Stimulated activated CD8-positive, alpha-beta memory T cell treated with anti-CD3 and anti-CD28 coated beads, Interleukin-12 subunit alpha, Interleukin-12 subunit beta, amount 100 ng/mL, for 4 hours (primary cell): ENCODE measurements around the gene PRRX2.
A peak's percentile ranks its signal among the peaks of the same experiment; 100 is the strongest.
"Not testable (repeated sequence)": the region's sequence is repeated elsewhere in the genome, so short reads cannot be mapped to it uniquely, and the experiment has no call there.

Experiments
- DNase-seq: peaks from one replicate; pipeline ENCODE4 v3.0.0-alpha.2; 2020; ENCODE audit warnings: low read depth

The PRRX2 gene

DNA sequence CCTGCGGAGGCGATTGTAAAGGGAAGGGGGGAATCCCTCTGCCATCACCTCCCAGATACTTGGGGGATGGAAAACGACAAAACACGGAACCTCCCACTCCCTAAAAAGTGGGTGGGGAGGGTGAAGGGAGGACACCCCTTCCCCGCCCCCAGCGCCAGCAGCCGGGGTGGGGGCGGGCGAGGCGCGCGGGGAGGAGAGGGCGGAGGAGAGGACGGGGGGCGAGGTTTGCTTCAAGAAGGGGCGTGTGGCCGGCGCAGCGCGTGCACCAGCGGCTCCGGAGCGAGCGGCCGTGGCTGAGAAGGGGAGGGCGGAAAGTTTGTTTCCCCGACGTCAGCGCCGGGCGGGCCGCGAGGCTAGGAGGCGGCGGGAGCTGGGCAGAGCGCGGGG is at the start of gene PRRX2:
TSS of gene PRRX2 (plus strand) at position 259 of the 387 bp plus-strand sequence. CDS start 221 bp downstream, outside the sequence.
- DNase-seq: peak; percentile 10

DNA sequence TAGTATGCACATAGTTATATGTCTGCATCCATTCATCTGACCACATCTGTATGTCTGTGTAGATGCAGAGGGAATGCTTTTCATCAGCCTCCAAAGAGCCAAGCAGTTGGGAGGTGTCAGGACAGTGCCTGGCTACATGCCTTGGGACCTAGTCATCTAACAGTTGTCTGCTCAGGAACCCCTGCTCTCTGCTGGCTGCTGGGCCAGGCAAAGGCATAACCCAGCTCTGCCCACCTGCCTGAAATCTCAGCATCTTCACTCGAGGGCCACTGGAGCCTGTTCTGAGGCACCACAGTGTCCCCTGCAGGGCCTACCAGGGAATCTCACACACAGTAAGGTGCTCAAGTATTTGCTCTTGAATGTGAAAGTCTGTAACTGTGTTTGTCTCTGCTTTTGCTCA is 48.3 kb upstream of the PRRX2 start:
- no peak for DNase-seq

DNA sequence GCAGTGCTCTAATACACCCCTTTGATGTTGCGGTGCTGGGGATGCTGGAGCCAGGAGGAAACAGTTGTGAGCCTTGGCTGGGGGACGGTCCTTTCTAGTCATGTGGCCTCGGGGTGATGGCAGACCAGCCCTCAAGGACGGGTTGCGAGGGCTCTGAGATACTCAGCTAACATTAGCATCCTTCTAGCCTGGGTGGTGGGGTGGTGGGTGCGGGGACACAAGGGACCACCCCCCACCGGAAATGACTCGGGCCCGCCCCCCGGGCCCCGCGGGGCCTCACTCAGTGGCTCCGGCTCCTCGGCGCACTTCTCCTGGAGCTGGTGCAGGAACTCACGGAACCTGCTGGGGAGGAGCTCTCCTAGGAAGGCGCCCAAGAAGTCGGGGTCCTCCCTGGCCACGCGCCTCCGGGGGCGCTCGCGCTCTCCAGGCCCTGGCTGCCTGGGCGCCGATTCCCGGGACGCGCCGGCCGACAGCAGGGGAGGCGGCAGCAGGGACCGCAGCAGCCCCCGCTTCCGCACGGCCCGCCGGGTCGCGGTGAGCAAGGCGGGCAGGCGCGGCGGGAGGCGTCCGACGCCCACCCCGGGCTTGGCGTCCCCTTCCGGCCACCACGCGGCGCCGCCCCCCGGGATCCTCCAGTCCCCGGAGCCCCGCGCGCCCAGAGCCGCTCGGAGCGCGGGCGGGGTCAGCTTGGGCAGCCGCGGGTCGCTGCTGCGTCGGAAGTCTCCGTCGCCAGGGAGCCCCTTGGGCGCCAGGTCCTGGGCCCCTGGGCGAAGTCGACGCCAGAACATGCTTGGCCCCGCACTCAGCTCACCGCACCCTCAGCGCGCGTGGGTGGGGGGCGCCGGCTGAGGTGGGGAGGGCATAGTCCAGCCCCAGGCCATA is 45.4 kb upstream of the PRRX2 start:
- no peak for DNase-seq

DNA sequence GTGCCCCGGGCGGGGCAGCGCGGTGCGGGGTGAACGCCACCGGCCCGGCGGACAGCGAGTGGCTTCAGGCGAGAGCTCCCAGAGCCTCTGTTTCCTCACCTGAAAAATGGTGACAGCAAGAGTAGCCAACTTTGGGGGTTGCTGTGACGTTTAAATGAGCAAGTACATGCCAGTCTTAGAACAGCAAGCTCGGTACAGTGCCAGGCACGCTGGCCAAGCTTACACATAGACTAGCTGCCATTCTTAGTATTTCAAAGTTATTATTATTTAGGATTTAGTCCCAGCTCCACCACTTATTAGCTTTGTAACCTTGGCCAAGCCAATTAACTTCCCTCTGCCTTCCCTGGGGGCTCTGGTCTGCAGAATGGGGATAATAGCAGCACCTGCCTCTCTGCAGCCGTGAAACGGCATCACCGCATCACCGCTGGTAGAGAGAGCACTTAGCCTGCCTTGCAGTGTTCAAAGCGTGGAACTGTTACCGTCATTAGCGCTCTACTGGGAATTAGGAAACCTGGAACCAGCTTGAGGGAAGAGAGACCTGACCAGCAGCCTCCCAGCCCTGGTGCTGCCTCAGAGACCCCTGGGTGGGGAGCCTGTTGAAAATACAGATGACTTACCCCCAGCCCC is 44.7 kb upstream of the PRRX2 start, which contains the start of gene C9orf50:
TSS of gene C9orf50 (minus strand) at position 433 of the 627 bp plus-strand sequence. CDS start 527 bp downstream, outside the sequence.
- DNase-seq: no peak

DNA sequence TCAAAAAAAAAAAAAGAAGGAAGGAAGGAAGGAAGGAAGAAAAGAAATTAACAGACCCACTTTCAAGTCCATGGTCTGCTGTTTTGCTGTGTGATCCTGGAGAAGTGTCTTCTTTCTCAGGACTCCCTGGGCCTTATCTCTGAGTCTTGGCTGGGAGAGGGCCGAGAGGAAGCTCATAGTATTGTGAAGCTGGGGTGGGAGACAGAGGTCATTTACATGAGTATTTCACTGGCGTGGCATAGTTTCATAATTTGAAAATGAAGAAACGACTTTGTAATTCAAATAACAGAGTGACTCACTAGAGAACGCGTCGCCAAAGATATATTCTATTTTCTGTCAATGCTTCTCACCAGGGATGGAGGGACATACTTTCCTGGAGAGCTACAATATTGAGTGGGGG is 42.1 kb upstream of the PRRX2 start:
- DNase-seq: no peak

DNA sequence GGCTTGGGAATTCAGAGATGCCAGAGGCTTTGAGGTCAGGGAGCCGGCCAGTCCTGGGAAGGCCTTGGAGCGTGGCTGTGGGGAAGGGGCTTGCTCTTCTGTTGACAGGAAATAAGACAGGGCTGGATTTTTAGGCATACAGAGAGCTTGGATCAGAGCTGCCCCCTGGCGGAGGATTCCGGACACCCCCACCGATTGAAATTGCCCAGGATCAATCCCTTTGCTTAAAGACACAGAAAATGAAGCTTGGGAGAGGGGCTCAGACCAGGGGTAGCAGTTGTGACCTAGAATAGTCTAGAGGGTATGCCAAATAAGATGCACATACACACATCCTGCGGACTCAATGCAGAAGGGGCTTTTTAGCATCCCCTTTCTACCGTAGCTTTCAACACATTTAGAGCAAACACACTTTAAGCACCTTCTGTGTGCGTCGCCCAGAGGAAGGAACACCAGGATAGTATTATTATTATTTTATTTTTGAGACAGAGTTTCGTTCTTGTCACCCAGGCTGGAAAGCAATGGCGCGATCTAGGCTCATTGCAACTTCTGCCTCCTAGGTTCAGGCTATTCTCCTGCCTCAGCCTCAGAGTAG is 41.2 kb upstream of the PRRX2 start:
- DNase-seq: peak; percentile 39

DNA sequence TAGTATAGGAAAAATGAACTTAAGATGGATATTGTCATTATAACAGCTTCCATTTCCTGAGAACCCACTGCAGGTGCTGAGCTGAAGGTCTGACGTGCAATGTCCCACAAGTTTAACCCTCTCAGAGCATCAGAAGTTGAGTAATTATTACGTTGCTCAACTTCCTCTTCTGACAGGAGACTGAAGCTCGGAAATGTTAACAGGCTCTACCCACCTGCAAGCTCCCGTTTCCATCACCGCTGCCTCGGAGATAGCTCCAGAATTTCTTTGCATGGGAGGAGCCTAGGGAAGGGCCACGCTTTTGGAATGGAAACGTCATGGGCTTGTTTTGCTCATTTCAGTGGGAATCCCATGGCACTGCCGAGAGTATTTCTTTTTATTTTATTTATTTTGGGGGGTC is 40.5 kb upstream of the PRRX2 start:
- DNase-seq: no peak

DNA sequence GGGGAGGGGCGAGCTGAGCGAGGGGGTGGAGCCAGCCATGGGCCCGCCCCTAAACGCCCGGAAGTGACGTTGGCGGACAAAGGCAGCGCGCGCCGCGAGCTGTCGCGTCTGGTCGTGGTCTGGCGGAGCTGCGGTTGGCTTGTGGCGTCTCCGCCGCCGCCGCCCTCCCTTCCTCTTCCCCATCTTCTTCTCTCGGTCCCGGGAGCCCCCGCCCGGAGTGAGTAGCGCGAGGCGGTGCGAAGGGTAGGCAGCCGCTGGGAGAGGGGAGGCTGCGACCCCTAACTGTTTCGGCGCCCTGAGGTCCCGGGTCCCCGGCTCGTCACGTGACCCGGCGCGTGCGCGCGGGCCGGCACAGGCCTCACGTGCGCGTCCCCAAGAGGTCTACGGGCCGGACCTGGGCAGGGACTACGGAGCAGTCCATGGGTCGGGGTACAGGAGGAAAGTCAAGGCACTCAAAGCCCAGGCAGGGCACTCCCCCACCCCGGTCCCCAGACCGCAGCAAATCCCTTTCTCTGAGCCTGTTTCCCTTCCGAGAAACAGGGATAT is 39.3 kb upstream of the PRRX2 start, which contains the start of gene NTMT1:
TSS of gene NTMT1 (plus strand) at position 85 of the 546 bp plus-strand sequence. CDS start 6,541 bp downstream, outside the sequence.
- DNase-seq: peak; percentile 83

DNA sequence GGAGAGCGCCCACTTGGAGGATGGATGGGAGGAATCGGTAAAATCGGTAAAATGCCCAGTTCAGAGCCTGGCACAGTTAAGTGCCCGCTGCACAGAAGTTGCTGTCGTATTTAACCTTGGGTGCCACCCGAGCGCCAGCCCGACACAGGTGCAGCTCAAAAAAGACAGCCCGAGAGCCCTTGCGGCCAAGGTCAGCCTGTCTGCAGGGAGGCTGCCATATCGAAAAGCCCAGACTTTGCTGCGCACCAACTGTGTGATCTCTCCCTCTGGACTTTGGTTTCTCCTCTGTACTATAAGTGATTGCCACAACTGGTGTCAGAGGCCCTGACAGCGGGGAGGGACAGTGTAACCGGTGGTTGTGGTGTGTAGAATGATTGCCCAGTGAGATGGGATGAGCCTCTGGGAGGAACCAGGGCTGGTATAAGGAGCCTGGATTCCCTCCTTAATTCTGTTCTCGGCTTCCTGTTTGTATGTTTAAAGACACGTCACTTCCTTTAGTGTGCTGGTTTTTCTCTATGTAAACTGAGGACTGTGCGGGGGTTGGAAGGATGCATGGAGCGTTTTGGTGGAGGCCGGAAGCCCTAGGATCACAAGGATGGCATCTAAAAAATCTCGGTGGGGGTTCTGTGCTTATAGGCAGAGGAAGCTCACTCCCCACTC is 38.7 kb upstream of the PRRX2 start:
- no peak for DNase-seq

DNA sequence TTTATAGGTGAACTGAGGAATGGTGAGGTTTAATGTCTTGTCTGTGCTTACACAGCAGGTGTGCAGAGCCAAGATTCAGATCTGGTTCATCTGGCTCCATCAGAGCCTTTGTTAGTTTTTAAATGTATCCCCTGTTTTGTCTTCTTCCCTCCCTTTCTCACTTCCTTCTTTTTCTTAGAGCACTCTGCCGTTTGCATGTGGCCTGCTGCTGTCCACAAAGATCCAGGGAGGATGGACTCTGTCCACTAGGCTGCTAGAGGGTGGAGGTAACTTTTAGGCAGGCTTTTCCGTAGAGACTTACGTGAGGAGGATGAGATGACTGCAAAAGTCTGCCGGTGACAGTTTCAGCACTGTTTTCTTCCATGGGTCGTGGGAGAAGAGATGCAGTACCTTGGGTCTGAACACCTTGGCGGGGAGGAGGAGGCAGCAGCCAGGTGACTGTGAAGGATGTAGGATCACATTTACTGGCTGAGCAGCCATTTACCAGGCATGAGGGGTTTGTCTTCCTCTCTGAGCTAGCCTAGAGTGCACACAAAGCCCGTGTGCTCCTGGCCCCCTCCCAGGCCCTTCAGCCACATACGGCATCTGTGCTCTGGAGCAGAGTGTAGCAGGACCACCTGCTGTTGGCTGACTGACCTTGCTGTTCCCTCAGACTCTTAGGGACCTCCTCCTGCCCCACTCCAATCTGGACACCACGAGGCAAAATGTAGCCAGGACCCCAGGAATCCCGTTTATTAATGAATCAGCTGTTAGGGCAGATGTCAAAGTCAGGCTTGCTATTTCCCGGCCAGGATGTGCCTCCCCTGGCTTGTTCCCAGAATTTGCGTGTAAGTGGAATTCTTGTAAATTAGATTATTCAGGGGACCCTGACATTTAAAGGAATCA is 37.6 kb upstream of the PRRX2 start:
- no peak for DNase-seq

DNA sequence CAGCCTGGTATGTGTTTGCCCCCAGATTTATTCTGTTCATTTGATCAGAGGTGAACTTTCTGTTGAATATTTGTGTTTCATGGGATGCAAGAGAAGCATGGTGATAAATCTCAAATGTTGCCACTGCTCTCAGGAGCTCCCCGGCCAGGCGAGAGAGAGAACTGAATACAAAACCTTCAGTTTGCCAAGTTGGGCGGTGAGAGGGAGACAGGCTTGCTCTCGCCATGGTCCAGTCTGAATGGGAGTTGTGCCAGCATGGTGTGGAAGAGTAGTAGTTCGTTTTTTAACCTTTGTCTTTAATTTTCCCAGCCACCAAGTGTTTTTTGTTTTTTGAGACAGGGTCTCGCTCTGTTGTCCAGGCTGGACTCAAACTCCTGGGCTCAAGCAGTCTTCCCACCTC is 36.7 kb upstream of the PRRX2 start:
- no peak for DNase-seq

DNA sequence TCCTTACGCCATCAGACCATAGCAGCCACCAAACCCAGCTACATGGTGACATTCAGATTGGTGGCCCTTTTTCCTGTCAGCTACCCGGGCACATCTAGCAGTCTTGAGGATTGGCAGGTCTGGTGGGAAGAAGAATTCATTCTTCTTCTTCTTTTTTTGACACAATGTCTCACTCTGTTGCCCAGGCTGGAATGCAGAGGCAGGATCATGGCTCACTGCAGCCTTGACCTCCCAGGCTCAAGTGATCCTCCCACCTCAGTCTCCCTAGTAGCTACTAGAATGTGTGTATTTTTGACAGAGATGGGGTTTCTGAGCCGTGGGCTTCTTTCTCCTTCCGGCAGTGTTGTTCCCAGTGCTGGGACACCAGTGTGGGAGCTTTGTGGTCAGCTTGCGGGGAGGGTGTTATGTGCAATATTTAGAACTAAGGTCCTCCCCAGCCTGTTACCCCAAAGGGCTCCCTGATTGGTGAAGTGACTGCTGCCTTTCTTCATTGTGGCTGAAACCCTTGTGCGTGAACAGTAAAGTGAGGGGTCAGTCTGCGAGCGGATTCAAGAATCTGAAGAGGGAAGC is 36.1 kb upstream of the PRRX2 start:
- DNase-seq: no peak

DNA sequence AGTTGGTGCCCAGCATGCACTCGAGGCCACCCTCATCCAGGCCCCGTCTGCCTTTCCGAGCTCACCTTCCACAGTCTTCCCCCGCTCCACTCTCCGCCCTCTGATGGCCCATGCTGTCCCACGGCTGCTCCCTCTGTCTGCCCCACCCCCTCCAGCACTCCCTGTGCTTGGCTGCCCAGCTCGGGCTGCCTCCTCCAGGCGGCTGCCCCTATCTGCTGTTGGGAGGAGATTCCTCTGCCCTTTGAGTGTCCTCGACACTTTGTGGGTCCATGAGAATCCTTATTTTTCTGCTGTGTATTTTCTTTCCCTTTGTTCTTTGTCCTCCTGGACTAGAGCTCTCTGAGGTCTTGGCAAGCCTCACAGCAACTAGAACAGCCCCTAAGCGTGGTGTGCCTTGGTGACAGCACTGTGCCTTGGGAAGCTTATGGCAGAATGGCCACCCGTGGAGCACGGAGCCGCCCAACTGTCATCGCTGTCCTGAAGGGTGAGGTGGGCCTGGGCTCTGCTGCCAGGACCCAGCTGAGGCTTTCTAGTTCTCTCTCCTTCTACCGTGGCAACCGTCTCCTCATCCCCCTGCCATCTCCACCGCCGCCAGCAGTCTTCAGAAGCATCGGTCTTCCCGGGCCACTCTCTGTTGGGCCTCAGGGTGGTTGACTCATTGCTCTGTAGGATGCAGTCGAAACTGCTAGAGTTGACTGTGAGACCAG is 34.3 kb upstream of the PRRX2 start:
- no peak for DNase-seq

DNA sequence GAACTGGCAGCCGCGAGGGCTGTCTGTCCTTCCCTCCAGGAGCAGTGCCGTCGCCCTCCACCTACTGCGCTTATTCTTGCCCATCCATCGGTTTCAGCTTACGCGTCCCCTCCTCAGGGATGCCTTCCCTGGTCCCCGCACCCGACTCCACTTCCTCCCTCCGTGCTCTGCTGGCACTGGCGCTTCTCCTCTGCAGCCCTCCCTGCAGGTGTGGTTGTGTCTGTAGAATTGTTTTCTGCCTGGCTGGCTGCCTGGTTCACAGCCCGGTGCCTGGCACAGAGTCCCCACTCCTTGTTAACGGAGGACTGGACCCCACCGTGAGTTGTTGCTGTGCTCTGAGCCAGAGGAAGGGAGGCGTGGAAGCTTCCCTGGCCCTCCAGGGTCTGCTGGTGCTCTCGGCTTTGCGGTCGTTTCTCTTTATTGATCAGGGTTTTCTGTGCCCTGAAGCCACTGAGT is 33.7 kb upstream of the PRRX2 start:
- DNase-seq: no peak

DNA sequence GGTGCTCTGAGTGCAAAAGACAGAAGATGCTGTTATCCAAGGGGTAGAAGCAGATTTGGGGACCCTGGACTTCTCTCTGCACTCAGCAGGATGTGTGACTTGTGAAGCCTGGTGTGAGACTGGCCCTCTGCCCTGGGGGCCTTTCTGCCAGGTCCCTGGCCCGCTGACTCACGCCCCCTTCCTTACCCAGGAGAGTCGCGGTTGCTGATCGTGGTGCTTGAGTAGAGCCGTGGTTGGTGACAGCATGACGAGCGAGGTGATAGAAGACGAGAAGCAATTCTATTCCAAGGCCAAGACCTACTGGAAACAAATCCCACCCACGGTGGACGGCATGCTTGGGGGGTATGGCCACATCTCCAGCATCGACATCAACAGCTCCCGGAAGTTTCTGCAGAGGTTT is 33.0 kb upstream of the PRRX2 start:
- no peak for DNase-seq

DNA sequence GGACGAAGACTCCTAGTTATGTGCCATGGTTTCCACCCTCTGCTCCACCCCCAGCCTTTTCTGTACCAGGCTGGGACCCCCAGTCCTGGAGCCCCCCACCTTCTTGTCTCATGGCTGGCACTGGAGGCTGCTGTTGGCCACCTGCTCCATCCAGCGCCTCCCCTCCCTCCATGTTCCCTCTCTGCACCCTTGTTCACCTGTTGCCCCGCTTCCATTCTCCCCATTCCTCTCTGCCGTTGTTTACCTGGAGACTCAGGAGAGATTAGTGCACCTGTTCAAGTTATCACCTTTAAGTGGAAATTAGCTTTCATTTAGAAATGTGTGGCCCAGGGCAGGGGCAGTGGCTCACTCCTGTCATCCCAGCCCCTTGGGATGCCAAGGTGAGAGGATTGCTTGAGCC is 32.2 kb upstream of the PRRX2 start:
- DNase-seq: no peak

DNA sequence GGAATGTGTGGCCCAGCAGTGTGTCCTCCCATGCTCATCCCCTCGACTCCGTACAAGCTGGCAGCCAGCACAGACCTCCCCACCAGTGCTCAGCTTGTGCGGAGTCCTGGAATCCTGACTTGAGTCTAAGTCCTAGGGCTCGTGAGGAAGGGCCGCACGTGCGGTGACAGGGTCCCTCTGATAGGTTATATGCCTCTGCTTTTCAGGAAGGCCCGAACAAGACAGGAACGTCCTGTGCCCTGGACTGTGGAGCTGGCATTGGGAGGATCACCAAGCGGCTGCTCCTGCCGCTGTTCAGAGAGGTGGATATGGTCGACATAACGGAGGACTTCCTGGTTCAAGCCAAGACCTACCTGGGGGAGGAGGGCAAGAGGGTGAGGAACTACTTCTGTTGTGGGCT is 31.6 kb upstream of the PRRX2 start:
- DNase-seq: no peak

DNA sequence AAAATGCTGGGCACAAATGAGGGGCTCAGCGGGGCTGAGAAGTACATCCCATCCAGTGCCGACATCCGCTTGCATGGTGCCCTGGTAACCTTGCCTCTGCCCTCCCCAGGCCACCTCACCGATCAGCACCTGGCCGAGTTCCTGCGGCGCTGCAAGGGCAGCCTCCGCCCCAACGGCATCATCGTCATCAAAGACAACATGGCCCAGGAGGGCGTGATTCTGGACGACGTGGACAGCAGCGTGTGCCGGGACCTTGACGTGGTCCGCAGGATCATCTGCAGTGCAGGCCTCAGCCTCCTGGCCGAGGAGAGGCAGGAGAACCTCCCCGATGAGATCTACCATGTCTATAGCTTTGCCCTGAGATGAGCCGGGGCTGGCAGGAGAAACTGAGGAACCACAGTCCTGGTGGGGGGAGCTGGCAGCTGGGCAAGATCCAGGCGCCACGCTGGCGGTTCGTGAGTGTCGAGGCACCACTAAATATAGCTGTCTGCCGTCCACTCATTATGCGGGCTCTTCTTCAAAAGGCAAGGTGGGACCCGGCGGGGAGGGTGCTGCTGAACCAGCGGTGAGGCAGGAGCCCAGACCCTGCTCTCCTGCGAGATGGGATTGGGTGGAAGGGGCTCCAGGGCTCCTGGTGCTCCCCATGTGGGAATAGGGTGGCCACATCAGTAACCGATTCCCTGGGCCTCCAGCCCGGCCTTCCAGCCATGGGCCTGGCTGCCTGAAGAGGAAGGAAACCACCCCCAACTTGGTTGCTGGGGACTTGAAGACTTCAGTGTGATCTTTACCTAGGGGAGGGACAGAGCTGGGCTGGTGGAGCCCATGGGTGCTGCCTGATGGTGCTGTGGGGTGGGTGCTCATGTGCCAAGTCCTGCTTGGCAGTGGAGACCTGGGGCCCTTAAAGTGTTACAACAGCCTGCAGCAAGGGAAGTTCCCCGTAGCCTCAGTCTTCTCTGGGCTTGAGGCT is 30.1 kb upstream of the PRRX2 start:
- DNase-seq: no peak

DNA sequence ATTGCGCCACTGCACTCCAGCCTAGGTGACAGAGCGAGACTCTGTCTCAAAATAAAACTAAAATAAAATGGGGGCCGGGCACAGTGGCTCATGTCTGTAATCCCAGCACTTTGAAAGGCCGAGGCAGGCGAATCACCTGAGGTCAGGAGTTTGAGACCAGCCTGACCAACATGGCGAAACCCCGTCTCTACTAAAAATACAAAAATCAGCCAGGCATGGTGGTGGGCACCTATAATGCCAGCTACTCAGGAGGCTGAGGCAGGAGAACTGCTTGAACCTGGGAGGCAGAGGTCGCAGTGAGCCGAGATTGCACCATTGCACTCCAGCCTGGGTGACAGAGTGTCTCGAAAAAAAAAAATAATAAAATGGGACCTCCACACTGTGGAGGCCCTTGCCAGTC is 29.1 kb upstream of the PRRX2 start:
- DNase-seq: not testable (repeated sequence)
